ENCODE results near the gene AIF1L.

- no peak for TF ChIP-seq CTCF (IDR thresholded peaks at IDR 0.05; ENCODE audit: low read length)
- no peak for TF ChIP-seq EZH2 (optimal IDR thresholded peaks at IDR 0.05; ENCODE audit: low read depth, low read length)
- TF ChIP-seq EZH2phosphoT487 (IDR thresholded peaks at IDR 0.05; ENCODE audit: low read length), result no peak
Observed at GRCh38 chr9:131099102-131099606, 2.8 kb downstream of the AIF1L start.

Data from MM.1S (cell line).